AG10803 (cell line): ENCODE measurements around the gene SLC38A1.
A peak's percentile ranks its signal among the peaks of the same experiment; 100 is the strongest.

Source experiments
- DNase-seq: peaks from one replicate; pipeline ENCODE4 v3.0.0; 2010; ENCODE audit warnings: low read depth
- H3K4me3 ChIP-seq: 2 replicates; pipeline ENCODE4 v1.5.1; 2011; ENCODE audit warnings: mild to moderate bottlenecking, low read length, control low read depth
- CTCF ChIP-seq: conservative IDR thresholded peaks from 2 replicates; pipeline ENCODE4 v1.5.1; 2011; ENCODE audit warnings: mild to moderate bottlenecking, low read length, control low read depth, inconsistent platforms

Gene SLC38A1

GRCh38 chr12:46219877-46220655, 48.8 kb downstream of the SLC38A1 start:
- H3K4me3 ChIP-seq = no peak overlapping the region
- no peak for TF ChIP-seq CTCF
- peak; percentile 91 for DNase-seq

- no peak for TF ChIP-seq CTCF
- no peak overlapping the region for H3K4me3 ChIP-seq
- no peak for DNase-seq
Measured at GRCh38 chr12:46219132-46219876, 49.5 kb downstream of the SLC38A1 start.

- no peak for DNase-seq
- TF ChIP-seq CTCF = no peak
- no peak overlapping the region for H3K4me3 ChIP-seq
Measured at GRCh38 chr12:46218322-46219095, 50.3 kb downstream of the SLC38A1 start.

GRCh38 chr12:46217541-46218321, 51.1 kb downstream of the SLC38A1 start:
- H3K4me3 ChIP-seq = no peak overlapping the region
- DNase-seq = no peak

GRCh38 chr12:46214668-46215436, 54.0 kb downstream of the SLC38A1 start:
- TF ChIP-seq CTCF = no peak
- no peak overlapping the region for H3K4me3 ChIP-seq
- peak; percentile 6 for DNase-seq

More at GRCh38 chr12:46217541-46218321, 51.1 kb downstream of the SLC38A1 start:
- no peak for TF ChIP-seq CTCF
